ENCODE data around the gene MRPL1. TPM values are rescaled to one million over a fixed set of nuclear protein-coding genes. Genes with fewer than 3 reads are reported as not detected.

MRPL1 gene
- polyA plus RNA-seq, 1 experiment = 8.3 TPM

DNA sequence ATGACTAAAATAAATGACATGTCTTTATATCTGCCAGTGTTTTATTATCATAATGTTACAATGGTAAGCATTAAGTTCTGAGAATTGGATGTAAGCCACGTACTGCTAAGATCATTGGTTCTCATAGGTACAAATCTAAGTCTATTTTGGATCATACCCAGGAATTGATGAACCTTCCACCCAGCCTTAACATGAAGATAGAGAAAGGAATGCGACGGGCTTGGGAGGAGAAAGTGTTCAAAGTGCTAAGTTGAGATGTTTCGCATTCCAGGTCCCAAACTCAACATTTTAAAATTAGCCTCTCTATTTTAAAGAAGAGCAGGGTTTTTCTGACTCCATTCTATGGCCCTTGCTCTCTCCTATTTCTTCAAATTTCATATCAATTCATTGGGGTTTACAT is 139.6 kb downstream of the MRPL1 start:
- Histone ChIP-seq H3K27me3 (ENCODE audit: control insufficient read depth, insufficient read depth, low read length) (no peaks in the 10 kb centered on the region), H3K4me3 (ENCODE audit: low read depth, low read length) (no peak overlapping the region), H3K36me3 (ENCODE audit: control insufficient read depth, insufficient read depth, low read length) (no peaks in the 10 kb centered on the region)
- DNase-seq (ENCODE audit: low read depth) = no peak
- ChIA-PET POLR2A (no interaction called here), CTCF (no interaction called here)
- TF ChIP-seq, protein P1, sequence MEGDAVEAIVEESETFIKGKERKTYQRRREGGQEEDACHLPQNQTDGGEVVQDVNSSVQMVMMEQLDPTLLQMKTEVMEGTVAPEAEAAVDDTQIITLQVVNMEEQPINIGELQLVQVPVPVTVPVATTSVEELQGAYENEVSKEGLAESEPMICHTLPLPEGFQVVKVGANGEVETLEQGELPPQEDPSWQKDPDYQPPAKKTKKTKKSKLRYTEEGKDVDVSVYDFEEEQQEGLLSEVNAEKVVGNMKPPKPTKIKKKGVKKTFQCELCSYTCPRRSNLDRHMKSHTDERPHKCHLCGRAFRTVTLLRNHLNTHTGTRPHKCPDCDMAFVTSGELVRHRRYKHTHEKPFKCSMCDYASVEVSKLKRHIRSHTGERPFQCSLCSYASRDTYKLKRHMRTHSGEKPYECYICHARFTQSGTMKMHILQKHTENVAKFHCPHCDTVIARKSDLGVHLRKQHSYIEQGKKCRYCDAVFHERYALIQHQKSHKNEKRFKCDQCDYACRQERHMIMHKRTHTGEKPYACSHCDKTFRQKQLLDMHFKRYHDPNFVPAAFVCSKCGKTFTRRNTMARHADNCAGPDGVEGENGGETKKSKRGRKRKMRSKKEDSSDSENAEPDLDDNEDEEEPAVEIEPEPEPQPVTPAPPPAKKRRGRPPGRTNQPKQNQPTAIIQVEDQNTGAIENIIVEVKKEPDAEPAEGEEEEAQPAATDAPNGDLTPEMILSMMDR (IDR thresholded peaks at IDR 0.05; ENCODE audit: insufficient read depth, low read depth, low read length) = no peak

Small RNA genes lying within 50 kb of the gene (small RNA-seq; reads per million reads assigned to genes)
- gene AC112225.1 (ENCODE audit: insufficient read length, low read depth, low replicate concordance) = not detected

Other genes starting within 250 kb of the MRPL1 start
- gene CNOT6L, start 43.5 kb upstream of the MRPL1 start, polyA plus RNA-seq (2011; rRNA removed) = 6.4 and 9.4 TPM in 2 replicates
- gene FRAS1, start 194.5 kb downstream of the MRPL1 start, polyA plus RNA-seq (2011; rRNA removed) = 3.2 and 4.4 TPM in 2 replicates